AG04449 (cell line): ENCODE results near the gene PLCG1.

Experiments
- CTCF ChIA-PET: fragments of 350-600 bp; formaldehyde crosslinking; extraction: SDS; loops from one replicate; lab custom pipeline; 2021; ENCODE audit warnings: antibody characterized with exemption; lab: Yijun Ruan, JAX
- POLR2A ChIA-PET: fragments of 400-600, 350-600 bp; formaldehyde crosslinking; extraction: SDS; loops from one replicate; lab custom pipeline; 2020; ENCODE audit warnings: antibody characterized with exemption, inconsistent platforms; lab: Yijun Ruan, JAX
- DNase-seq: peaks from one replicate; pipeline ENCODE4 v3.0.0-alpha.2; 2010; ENCODE audit warnings: low read depth, low spot score
- H3K4me3 ChIP-seq: 2 replicates; pipeline ENCODE4 v1.5.1; 2011; ENCODE audit warnings: low read depth, mild to moderate bottlenecking, control low read depth, low read length
- CTCF ChIP-seq: IDR thresholded peaks from one replicate; pipeline ENCODE4 v1.5.1; 2011; ENCODE audit warnings: mild to moderate bottlenecking, moderate library complexity, low read length, control low read depth, inconsistent platforms; ENCODE audit not compliant: insufficient read depth; ENCODE audit errors: missing control alignments

The PLCG1 gene

DNA sequence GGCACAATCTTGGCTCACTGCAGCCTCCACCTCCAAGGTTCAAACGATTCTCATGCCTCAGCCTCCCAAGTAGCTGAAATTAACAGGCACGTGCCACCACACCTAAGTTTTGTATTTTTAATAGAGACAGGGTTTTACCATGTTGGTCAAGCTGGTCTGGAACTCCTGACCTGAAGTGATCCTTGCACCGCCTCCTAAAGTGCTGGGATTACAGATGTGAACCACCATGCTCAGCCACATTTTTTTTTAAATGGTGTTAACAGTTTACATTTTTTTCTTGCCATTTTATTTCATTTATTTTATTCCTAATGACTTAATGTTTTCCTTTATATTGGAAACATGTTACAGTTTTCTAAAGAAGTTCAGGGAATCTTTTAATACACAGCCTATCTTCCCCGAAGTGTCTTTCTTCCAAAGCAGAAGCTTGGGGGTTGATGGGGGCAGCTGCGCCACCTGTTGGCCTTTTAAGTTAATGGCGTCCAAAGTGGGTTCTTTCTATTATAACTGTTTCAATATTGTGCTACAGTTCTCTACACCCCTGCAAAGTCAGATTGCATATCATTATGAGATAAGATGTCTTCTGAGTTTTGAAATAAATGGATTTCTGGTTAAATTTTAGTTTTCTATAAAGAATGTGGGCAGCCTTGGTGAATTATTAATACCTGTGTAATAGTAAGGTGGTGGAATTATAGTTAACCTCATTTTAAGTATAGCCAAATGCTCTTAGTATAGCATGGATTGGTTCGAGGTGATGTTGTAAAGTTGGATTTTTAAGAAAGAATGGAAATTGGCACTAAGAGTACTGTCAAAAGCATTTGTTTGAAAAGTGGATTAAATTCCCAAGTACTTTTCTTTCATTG is 42.0 kb upstream of the PLCG1 start:
- ChIA-PET CTCF (interaction anchor here (0.7 to 17.5 kb wide), 32 partner anchors 8 to 316 kb away, joined by 3 to 439 read pairs (median 5); partner anchors contain the start of genes LPIN3 and PLCG1), POLR2A (no interaction called here)
- peak; percentile 67 for TF ChIP-seq CTCF

DNA sequence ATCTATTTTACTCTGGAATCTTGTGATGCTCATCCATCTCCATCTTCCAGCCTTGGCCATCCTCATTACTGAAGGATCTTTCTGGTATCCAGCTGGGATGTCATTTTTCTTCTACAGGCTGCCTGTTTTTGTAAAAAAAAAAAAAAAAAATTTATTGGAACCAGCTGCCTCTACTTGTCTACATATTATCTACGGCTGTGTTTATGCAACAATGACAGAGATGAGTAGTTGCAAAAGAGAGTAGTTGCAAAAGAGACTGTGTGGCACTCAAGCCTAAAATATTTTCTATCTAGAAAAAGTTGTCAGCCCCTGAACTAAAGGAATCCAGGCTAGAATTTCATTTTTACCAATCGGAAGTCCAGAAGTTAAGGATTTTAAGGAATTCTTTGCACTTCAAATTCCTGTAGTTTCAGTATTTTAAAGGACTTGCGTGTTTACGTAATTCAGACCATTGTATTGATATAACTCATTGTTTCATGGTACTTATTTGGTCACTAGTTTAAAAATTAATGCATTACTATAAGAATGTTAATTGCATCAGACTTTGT is 38.6 kb upstream of the PLCG1 start:
- peak; percentile 26 for DNase-seq
- TF ChIP-seq CTCF = no peak
- ChIA-PET CTCF (interaction anchor here (1.1 to 17.5 kb wide), 9 partner anchors 14 to 131 kb away, joined by 3 to 439 read pairs (median 4); no protein-coding TSS in a partner anchor), POLR2A (no interaction called here)
- H3K4me3 ChIP-seq = no peak overlapping the region

More for the DNA sequence above, 42.0 kb upstream of the PLCG1 start:
- DNase-seq = peak; percentile 14
- no peak overlapping the region for H3K4me3 ChIP-seq

DNA sequence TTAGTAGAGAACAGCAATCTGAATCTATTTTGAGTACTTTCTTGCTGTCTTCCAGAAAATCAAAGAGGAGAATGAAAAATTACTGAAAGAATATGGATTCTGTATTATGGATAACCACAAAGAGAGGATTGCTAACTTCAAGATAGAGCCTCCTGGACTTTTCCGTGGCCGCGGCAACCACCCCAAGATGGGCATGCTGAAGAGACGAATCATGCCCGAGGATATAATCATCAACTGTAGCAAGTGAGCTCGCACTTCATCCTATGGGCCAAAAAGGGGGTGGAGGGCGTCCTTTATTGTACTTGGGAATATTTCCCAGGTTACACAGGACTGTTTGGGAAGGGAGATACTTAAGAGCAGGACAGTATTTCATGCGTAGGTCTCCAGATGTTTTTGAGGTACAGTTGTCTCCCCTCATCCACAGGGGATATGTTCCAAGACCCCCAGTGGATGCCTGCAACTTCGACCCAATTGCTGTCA is 37.3 kb upstream of the PLCG1 start:
- no peak for DNase-seq
- H3K4me3 ChIP-seq = no peak overlapping the region
- POLR2A ChIA-PET = no interaction called here
- no peak for TF ChIP-seq CTCF
- CTCF ChIA-PET = interaction anchor here (0.7 to 17.5 kb wide), 9 partner anchors 12 to 137 kb away, joined by 3 to 439 read pairs (median 3); no protein-coding TSS in a partner anchor

DNA sequence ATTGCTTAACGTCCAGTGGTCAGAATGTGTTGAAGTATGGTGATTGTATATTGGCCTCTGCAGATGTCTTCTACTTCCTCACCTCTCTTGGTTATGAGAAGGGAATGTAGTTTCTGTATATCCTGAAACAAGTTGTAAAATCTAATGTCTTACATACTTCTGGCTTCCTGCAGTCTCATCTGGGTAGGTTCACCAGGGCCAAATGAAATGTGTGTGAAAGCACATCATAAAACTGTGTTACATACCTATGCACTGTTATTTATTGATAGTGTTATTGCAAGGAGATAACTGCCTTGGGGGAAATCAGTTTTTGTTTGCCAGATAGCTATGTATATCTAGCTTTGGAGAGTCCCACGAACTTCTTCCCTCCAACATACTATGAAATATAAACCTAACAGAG is 35.7 kb upstream of the PLCG1 start:
- CTCF ChIA-PET = interaction anchor here (1.7 to 17.5 kb wide), 2 partner anchors 112 to 133 kb away, joined by 5 to 439 read pairs; no protein-coding TSS in a partner anchor
- no peak for DNase-seq
- no peak overlapping the region for H3K4me3 ChIP-seq
- no peak for TF ChIP-seq CTCF
- POLR2A ChIA-PET = no interaction called here

- TF ChIP-seq CTCF = no peak
- H3K4me3 ChIP-seq = no peak overlapping the region
- CTCF ChIA-PET = interaction anchor here (1.2 to 2.2 kb wide), 4 partner anchors 16 to 139 kb away, joined by 3 to 8 read pairs (median 6); no protein-coding TSS in a partner anchor
- POLR2A ChIA-PET = no interaction called here
- DNase-seq = no peak
These were observed 28.8 kb upstream of the PLCG1 start for GRCh38 chr20:41108531-41108930.

GRCh38 chr20:41110012-41110411 is 27.3 kb upstream of the PLCG1 start:
- no peak for TF ChIP-seq CTCF
- H3K4me3 ChIP-seq = no peak overlapping the region
- DNase-seq = no peak
- ChIA-PET POLR2A (no interaction called here), CTCF (interaction anchor here (1.0 to 2.7 kb wide), 8 partner anchors 13 to 144 kb away, joined by 3 to 15 read pairs (median 7); no protein-coding TSS in a partner anchor)
